Measurements from ENCODE around the gene COL18A1. TPM values are rescaled to one million over a fixed set of nuclear protein-coding genes. Genes with fewer than 3 reads are reported as not detected.

The COL18A1 gene
- total RNA-seq, 1 donor from 2014 or later, result 9.2 TPM

GRCh38 chr21:45448283-45448809, 43.4 kb downstream of the COL18A1 start:
- no peak for DNase-seq (ENCODE audit: low read depth)
- Histone ChIP-seq H3K27me3 (ENCODE audit: control insufficient read depth, insufficient read depth, low read length) (no peaks in the 10 kb centered on the region), H3K36me3 (ENCODE audit: control insufficient read depth, insufficient read depth, low read length) (no peaks in the 10 kb centered on the region), H3K4me3 (ENCODE audit: low read depth, low read length) (no peak overlapping the region)
- FAIRE-seq, result no peak
- no peak for TF ChIP-seq CTCF (IDR thresholded peaks at IDR 0.05; ENCODE audit: insufficient read depth, low read length, severe bottlenecking)

- DNase-seq (ENCODE audit: low read depth) (no peak), FAIRE-seq (no peak)
- no peak for TF ChIP-seq CTCF (IDR thresholded peaks at IDR 0.05; ENCODE audit: insufficient read depth, low read length, severe bottlenecking)
- Histone ChIP-seq H3K36me3 (ENCODE audit: control insufficient read depth, insufficient read depth, low read length) (no peaks in the 10 kb centered on the region), H3K27me3 (ENCODE audit: control insufficient read depth, insufficient read depth, low read length) (no peaks in the 10 kb centered on the region), H3K4me3 (ENCODE audit: low read depth, low read length) (no peak overlapping the region)
Measured at GRCh38 chr21:45448810-45449657, 44.1 kb downstream of the COL18A1 start.

- H3K36me3 ChIP-seq (ENCODE audit: control insufficient read depth, insufficient read depth, low read length), result no peaks in the 10 kb centered on the region
- TF ChIP-seq CTCF (IDR thresholded peaks at IDR 0.05; ENCODE audit: insufficient read depth, low read length, severe bottlenecking), result no peak
- H3K27me3 ChIP-seq (ENCODE audit: control insufficient read depth, insufficient read depth, low read length), result no peaks in the 10 kb centered on the region
- DNase-seq (ENCODE audit: low read depth) (no peak), FAIRE-seq (no peak)
- no peak overlapping the region for H3K4me3 ChIP-seq (ENCODE audit: low read depth, low read length)
Measured at GRCh38 chr21:45449658-45450422, 44.9 kb downstream of the COL18A1 start.

- DNase-seq (ENCODE audit: low read depth) (no peak), FAIRE-seq (no peak)
- H3K36me3 ChIP-seq (ENCODE audit: control insufficient read depth, insufficient read depth, low read length), result no peaks in the 10 kb centered on the region
- TF ChIP-seq CTCF (IDR thresholded peaks at IDR 0.05; ENCODE audit: insufficient read depth, low read length, severe bottlenecking), result no peak
- H3K27me3 ChIP-seq (ENCODE audit: control insufficient read depth, insufficient read depth, low read length), result no peaks in the 10 kb centered on the region
- H3K4me3 ChIP-seq (ENCODE audit: low read depth, low read length), result no peak overlapping the region
Measured at GRCh38 chr21:45450423-45451090, 45.6 kb downstream of the COL18A1 start.

GRCh38 chr21:45451091-45451740, 46.3 kb downstream of the COL18A1 start:
- no peaks in the 10 kb centered on the region for H3K27me3 ChIP-seq (ENCODE audit: control insufficient read depth, insufficient read depth, low read length)
- no peaks in the 10 kb centered on the region for H3K36me3 ChIP-seq (ENCODE audit: control insufficient read depth, insufficient read depth, low read length)
- DNase-seq (ENCODE audit: low read depth), result no peak
- no peak for FAIRE-seq
- no peak for TF ChIP-seq CTCF (IDR thresholded peaks at IDR 0.05; ENCODE audit: insufficient read depth, low read length, severe bottlenecking)
- no peak overlapping the region for H3K4me3 ChIP-seq (ENCODE audit: low read depth, low read length)

Measured in bronchial epithelial cell (primary cell).